Measurements from ENCODE around the gene REEP1. TPM values are rescaled to one million over a fixed set of nuclear protein-coding genes. Genes with fewer than 3 reads are reported as not detected.

REEP1 gene
- total and polyA plus RNA-seq, 2 donors (not counting 1 experiment from before 2014, with no cell fraction given), result not detected

DNA sequence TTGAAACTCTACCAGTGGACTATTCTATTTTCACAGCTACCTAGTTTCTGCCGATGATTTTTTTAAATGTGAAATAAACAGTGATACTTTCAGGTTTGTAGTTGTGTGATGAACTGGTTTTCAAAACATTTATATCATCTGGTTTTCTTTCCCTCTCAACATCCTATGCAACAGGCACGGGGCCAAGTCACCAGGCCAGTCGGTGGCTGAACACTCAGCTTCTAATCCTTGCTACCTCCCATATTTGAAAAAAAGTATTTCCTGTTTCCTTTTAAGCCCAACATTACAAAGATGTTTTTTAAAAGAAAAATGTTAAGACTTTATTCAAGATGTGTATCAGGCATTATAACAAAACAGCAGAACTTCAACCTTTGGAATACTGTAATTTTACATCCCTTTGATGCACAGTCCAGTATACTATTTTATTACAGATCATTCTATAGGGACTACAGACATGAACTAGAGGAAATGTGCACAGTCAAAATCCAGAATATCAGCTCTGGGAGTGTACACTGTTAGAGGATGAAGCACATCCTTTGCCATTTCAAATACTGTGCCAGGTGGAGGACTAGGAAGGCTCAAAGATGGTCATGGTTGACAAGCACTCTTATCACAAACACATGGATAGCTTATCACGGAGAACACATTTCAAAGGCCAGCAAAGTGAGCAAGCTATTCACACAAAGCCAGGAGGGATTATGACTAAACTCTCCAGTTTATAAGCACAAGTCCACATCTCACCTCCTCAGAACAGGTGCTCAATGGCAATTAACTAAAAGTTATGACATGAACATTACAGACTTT, 123.5 kb downstream of the REEP1 start:
- intact Hi-C loops (cut with micrococcal nuclease), result no loop called here

More for the DNA sequence above, 123.5 kb downstream of the REEP1 start:
- Mint-ChIP-seq H3K4me3 (no peak overlapping the region), H3K27ac (no peak overlapping the region), H3K9me3 (ENCODE audit: insufficient read depth) (no peaks in the 10 kb centered on the region), H3K4me1 (peaks cover 12% of the 10 kb centered on the region), H3K27me3 (no peaks in the 10 kb centered on the region)
- H3K9ac ChIP-seq (ENCODE audit: low read length), result no peak overlapping the region
- no peak overlapping the region for H3K4me3 ChIP-seq (ENCODE audit: control extremely low read depth in 1 of 5, extremely low read depth in 1 of 5, insufficient read depth in 1 of 5, low read depth in 2 of 5, low read length in 4 of 5)
- H4K20me1 ChIP-seq (ENCODE audit: control insufficient read depth, insufficient read depth, low read length, poor library complexity, severe bottlenecking), result no peaks in the 10 kb centered on the region
- peaks cover 0 to 3% (median 0%) of the 10 kb centered on the region in 3 donors for H3K9me3 ChIP-seq (ENCODE audit: control extremely low read depth in 1 of 3, control insufficient read depth in 2 of 3, insufficient read depth in 1 of 3, low read length in 2 of 3)
- peaks cover 8 to 49% of the 10 kb centered on the region in 2 experiments for H3K36me3 ChIP-seq (replicated peaks in 1 of 2; ENCODE audit: control extremely low read depth in 1 of 2, control insufficient read depth in 1 of 2, extremely low read depth in 1 of 2, insufficient read depth in 2 of 2, low read length in 1 of 2)
- no peak overlapping the region for H2AFZ ChIP-seq (ENCODE audit: insufficient read depth, low read depth, low read length, poor library complexity, severe bottlenecking)
- ATAC-seq (ENCODE audit: low read depth) (no peak), DNase-seq (no peak)
- H3K4me2 ChIP-seq (replicated peaks; ENCODE audit: low read depth, low read length, poor library complexity, severe bottlenecking), result no peak overlapping the region
- no peak overlapping the region for H3K27ac ChIP-seq (ENCODE audit: low read length in 2 of 2)
- ChIA-PET CTCF (no interaction called here), POLR2A (no interaction called here)
- 86% methylated on average over 1 of the region's 4 CpGs for WGBS (ENCODE audit: insufficient coverage)
- TF ChIP-seq CTCF (IDR thresholded peaks at IDR 0.05) (no peak), EZH2 (IDR thresholded peaks at IDR 0.05; ENCODE audit: borderline replicate concordance, insufficient read depth, low read depth, low read length, poor library complexity, severe bottlenecking) (no peak)
- no peaks in the 10 kb centered on the region for H3K27me3 ChIP-seq (replicated peaks in 1 of 4; ENCODE audit: control extremely low read depth in 1 of 4, control insufficient read depth in 3 of 4, insufficient read depth in 4 of 4, low read length in 3 of 4)
- no peaks in the 10 kb centered on the region for H3K79me2 ChIP-seq (ENCODE audit: control insufficient read depth, insufficient read depth, low read length)
- H3K4me1 ChIP-seq (ENCODE audit: control insufficient read depth in 2 of 2, insufficient read depth in 2 of 2, low read length in 2 of 2), result peaks cover 6 to 10% of the 10 kb centered on the region in 2 donors

Data from B cell (primary cell).